SK-N-MC (cell line): ENCODE data around the gene SLC6A6.

Experiments
- DNase-seq: peaks from one replicate; pipeline ENCODE4 v3.0.0-alpha.2; 2011; ENCODE audit warnings: low read depth, low spot score
- H3K27ac ChIP-seq: fragments of 200-600 bp; sonication (generic); 2 replicates; pipeline ENCODE4 v1.5.1; 2016; ENCODE audit warnings: mixed run types
- H3K36me3 ChIP-seq: fragments of 200-600 bp; sonication (generic); 2 replicates; pipeline ENCODE4 v1.6.1; 2017; ENCODE audit warnings: antibody characterized with exemption, low read length, mixed read lengths; ENCODE audit not compliant: insufficient read depth
- H3K4me3 ChIP-seq: fragments of 200-600 bp; sonication (generic); 2 replicates; pipeline ENCODE4 v1.5.1; 2016
- H3K9ac ChIP-seq: fragments of 200-600 bp; sonication (generic); 2 replicates; pipeline ENCODE4 v1.8.0; 2017; ENCODE audit warnings: mixed run types, mixed read lengths; ENCODE audit not compliant: insufficient read length
- H3K9me3 ChIP-seq: fragments of 200-600 bp; sonication (generic); 2 replicates; pipeline ENCODE4 v1.6.1; 2017; ENCODE audit warnings: low read depth, mild to moderate bottlenecking, antibody characterized with exemption, low read length, moderate library complexity, mixed read lengths
- EZH2 ChIP-seq: fragments of 200-600 bp; sonication (generic); IDR thresholded peaks from one replicate; pipeline ENCODE4 v1.6.1; 2017; ENCODE audit warnings: antibody characterized with exemption
- FOXP2 ChIP-seq: optimal IDR thresholded peaks from 2 replicates; pipeline ENCODE3; 2011; ENCODE audit warnings: mild to moderate bottlenecking, moderate library complexity; ENCODE audit not compliant: insufficient read depth; ENCODE audit errors: extremely low read length, control extremely low read depth
- POLR2AphosphoS5 ChIP-seq: IDR thresholded peaks from 2 replicates; pipeline ENCODE4 v1.6.1; 2012; ENCODE audit warnings: mild to moderate bottlenecking, low read depth, low read length, borderline replicate concordance

Gene SLC6A6

GRCh38 chr3:14439501-14440167 is 37.2 kb downstream of the SLC6A6 start:
- TF ChIP-seq EZH2 (no peak), POLR2AphosphoS5 (no peak), FOXP2 (no peak)
- DNase-seq: peak; percentile 20
- no peaks in the 10 kb centered on the region for H3K9me3 ChIP-seq
- H3K27ac ChIP-seq: no peak overlapping the region
- no peak overlapping the region for H3K4me3 ChIP-seq
- H3K36me3 ChIP-seq: no peaks in the 10 kb centered on the region
- H3K9ac ChIP-seq: no peak overlapping the region

DNA sequence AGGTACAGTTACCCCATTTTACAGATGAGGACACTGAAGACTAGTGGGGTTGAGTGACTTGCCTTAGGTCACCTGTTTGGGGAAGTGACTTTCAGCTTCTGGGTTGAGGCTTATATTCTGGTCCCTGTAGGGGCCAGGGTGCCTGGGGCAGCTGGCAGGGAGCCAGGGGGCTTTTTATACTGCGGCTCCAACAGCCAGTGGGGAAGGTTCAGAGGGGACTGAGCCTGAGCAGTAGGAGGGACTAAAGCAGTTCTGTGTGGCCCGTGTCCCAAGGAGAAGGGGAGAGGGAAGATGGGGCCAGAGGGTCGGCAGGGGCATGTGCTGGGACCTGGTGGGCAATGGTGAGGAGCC is 37.7 kb downstream of the SLC6A6 start:
- Histone ChIP-seq H3K9ac (no peak overlapping the region), H3K27ac (no peak overlapping the region), H3K9me3 (no peaks in the 10 kb centered on the region), H3K36me3 (no peaks in the 10 kb centered on the region), H3K4me3 (no peak overlapping the region)
- TF ChIP-seq POLR2AphosphoS5 (no peak), FOXP2 (no peak), EZH2 (no peak)
- DNase-seq: no peak

GRCh38 chr3:14440531-14441239 is 38.3 kb downstream of the SLC6A6 start:
- Histone ChIP-seq H3K9me3 (no peaks in the 10 kb centered on the region), H3K36me3 (no peaks in the 10 kb centered on the region; the same call in 1 of the 2 replicates), H3K4me3 (no peak overlapping the region), H3K9ac (no peak overlapping the region), H3K27ac (no peak overlapping the region)
- TF ChIP-seq EZH2 (no peak), FOXP2 (no peak), POLR2AphosphoS5 (no peak)
- no peak for DNase-seq

- Histone ChIP-seq H3K36me3 (no peaks in the 10 kb centered on the region; the same call in 1 of the 2 replicates), H3K27ac (no peak overlapping the region), H3K9ac (no peak overlapping the region), H3K9me3 (no peaks in the 10 kb centered on the region), H3K4me3 (no peak overlapping the region)
- TF ChIP-seq POLR2AphosphoS5: no peak
- TF ChIP-seq EZH2: no peak
- no peak for TF ChIP-seq FOXP2
- DNase-seq: no peak
Observed at GRCh38 chr3:14441240-14441919, 39.0 kb downstream of the SLC6A6 start.

GRCh38 chr3:14441920-14442300 is 39.5 kb downstream of the SLC6A6 start:
- Histone ChIP-seq H3K4me3 (no peak overlapping the region), H3K9me3 (no peaks in the 10 kb centered on the region), H3K27ac (no peak overlapping the region), H3K36me3 (peaks cover 4% of the 10 kb centered on the region; the same call in 1 of the 2 replicates), H3K9ac (no peak overlapping the region)
- no peak for DNase-seq
- TF ChIP-seq FOXP2: no peak

- Histone ChIP-seq H3K9ac (no peak overlapping the region), H3K27ac (no peak overlapping the region), H3K4me3 (no peak overlapping the region), H3K9me3 (no peaks in the 10 kb centered on the region), H3K36me3 (peaks cover 11% of the 10 kb centered on the region; the same call in 1 of the 2 replicates)
- DNase-seq: no peak
- TF ChIP-seq EZH2 (no peak), POLR2AphosphoS5 (no peak), FOXP2 (no peak)
Observed at GRCh38 chr3:14444380-14444779, 42.0 kb downstream of the SLC6A6 start.

GRCh38 chr3:14445773-14446172 is 43.4 kb downstream of the SLC6A6 start:
- peaks cover 11% of the 10 kb centered on the region; the same call in 1 of the 2 replicates for H3K36me3 ChIP-seq
- no peak overlapping the region for H3K4me3 ChIP-seq
- H3K9ac ChIP-seq: no peak overlapping the region
- H3K27ac ChIP-seq: no peak overlapping the region
- no peak for DNase-seq
- no peak for TF ChIP-seq EZH2
- TF ChIP-seq POLR2AphosphoS5: no peak
- TF ChIP-seq FOXP2: no peak
- H3K9me3 ChIP-seq: no peaks in the 10 kb centered on the region

DNA sequence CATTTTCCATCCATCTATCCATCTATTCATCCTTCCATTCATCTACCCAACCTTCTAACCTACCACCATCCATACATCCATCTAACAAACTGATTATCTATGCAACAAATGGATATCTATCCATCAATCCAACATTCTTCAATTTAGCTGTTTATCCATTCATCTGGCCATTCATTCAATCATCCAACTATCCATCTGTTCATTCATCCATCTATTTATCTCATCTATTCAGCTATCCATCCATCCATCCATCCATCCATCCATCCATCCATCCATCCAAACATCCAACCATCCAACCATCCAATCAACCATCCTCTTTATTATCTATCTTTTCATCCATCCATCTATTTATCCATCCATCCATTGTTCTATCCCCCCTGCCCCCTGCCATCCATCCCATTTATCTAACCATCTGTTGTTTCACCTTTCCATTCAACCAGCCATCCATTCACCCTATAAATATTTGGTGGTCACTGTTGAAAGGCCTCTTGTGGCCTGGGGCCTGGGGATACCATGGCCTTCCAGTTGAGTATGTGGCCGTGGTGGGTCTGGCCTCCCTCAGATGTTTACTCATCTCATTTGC is 44.7 kb downstream of the SLC6A6 start:
- peaks cover 11% of the 10 kb centered on the region; the same call in 1 of the 2 replicates for H3K36me3 ChIP-seq
- no peak overlapping the region for H3K9ac ChIP-seq
- no peaks in the 10 kb centered on the region for H3K9me3 ChIP-seq
- H3K4me3 ChIP-seq: no peak overlapping the region
- no peak for TF ChIP-seq POLR2AphosphoS5
- no peak for TF ChIP-seq FOXP2
- H3K27ac ChIP-seq: no peak overlapping the region
- no peak for DNase-seq

GRCh38 chr3:14448063-14448462 is 45.7 kb downstream of the SLC6A6 start:
- H3K9me3 ChIP-seq: no peaks in the 10 kb centered on the region
- no peak for TF ChIP-seq POLR2AphosphoS5
- TF ChIP-seq EZH2: no peak
- no peak for TF ChIP-seq FOXP2
- peaks cover 11% of the 10 kb centered on the region; the same call in 1 of the 2 replicates for H3K36me3 ChIP-seq

More at GRCh38 chr3:14448063-14448462, 45.7 kb downstream of the SLC6A6 start:
- no peak overlapping the region for H3K9ac ChIP-seq
- H3K27ac ChIP-seq: no peak overlapping the region
- DNase-seq: no peak
- no peak overlapping the region for H3K4me3 ChIP-seq
